HG02610 (cell line): Measurements from ENCODE around the gene YJEFN3.

Source experiments
- ATAC-seq: cut with Tn5 transposase; IDR thresholded peaks from one replicate; pipeline ENCODE4 v1.9.1; 2021; ENCODE audit warnings: mild to moderate bottlenecking, moderate library complexity; ENCODE audit not compliant: unreplicated experiment

YJEFN3 gene

GRCh38 chr19:19575411-19575810 is 46.7 kb downstream of the YJEFN3 start:
- ATAC-seq = no peak

DNA sequence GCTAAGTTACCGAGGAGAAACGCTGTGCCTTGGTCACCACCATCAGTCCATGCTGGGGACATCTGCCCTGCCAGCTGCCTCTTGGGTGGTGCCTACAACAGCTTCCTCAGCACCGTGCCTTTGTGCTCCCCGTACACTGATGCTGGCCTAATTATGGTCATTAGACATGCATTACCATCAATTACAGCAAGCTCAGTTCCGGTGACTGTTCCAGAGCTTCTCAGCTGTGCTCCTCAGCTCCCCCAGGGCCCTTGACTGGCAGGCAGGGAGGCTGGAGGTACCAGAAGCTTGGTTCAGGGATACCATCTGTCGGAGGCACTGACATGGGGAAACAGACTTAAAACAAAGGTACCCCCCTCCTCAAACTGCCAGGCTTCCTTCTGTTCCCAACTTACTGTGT is 49.5 kb downstream of the YJEFN3 start:
- ATAC-seq = no peak

DNA sequence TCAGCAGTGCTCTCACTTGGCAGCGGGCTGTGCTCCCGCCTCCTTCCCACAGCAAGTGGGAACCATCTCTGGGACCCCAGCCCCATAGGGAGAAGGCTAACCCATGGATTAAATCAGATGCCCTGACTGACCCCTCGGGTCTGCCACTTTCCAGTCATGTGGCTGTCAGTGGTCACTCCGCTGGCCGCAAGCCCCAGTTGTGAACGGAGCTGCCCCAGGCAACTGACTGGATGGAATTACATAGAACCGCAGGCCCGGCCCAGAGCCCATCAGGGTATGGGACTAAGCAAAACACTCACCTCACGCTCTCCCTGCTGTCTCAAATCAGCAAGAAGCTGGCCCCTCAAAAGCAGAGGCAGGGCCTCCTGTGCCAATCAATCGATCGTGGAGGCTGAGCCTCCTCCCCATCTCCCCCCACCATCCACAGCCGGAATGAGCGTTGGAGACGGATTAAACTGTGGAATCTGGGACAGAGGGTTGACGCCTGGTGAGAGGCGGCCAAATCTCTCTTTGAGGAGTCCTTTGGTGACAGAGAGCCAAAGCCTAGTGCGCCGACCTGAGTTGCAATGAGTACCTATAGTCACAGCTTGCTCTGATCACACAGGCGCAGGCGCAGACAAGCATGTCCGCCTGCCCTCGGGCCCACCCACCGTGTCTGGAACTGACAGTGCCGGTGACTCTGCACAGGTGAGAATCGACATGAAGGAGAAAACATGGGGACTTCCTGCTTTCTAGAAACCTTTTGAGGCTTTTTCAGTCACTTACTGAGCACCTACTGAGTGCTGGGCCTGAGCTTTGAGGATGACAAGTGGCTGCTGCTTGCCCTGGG is 51.0 kb downstream of the YJEFN3 start:
- ATAC-seq = no peak

- ATAC-seq = no peak
Measured at GRCh38 chr19:19580418-19580817, 51.7 kb downstream of the YJEFN3 start.

DNA sequence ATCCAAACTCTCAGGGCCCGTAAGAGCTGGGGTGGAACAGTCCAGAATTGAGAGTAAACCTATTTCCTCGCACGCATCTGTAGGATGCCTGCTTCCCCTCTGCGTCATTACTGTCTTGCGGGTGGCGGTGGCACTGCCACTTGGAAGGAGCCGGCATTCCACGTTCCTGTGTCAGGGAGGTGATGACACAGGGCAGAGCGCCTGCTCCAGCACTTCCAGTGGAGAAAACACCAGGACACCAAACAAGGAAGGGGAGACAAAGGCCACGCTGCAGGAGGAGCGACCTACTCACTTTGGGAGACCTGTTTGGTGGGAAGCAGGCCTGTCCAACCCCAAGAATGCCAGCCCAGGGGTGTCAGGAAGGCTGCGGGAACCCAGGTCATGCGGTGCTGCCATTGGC is 52.7 kb downstream of the YJEFN3 start:
- no peak for ATAC-seq

GRCh38 chr19:19582471-19582870 is 53.8 kb downstream of the YJEFN3 start:
- no peak for ATAC-seq

DNA sequence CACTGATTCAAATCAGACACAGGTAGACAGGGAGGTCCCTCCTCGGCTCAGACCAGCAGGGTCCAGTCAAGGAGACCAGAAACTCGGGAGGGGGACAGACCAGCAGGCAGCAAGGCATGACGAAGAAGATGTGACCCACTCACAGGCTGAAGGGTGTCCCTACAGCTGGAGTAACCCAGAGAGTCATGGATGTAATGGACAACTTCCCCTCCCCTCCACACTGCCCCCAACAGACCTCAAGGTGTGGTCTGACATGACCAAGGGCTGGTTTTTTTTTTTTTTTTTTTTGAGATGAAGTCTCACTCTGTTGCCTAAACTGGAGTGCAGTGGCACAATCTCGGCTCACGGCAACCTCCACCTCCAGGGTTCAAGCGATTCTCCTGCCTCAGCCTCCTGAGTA is 55.6 kb downstream of the YJEFN3 start:
- ATAC-seq = no peak
